SH-SY5Y (cell line): ENCODE results near the gene LIX1.

Experiments
- GATA2 ChIP-seq: IDR thresholded peaks from 2 replicates; pipeline ENCODE4 v1.6.1; 2011; ENCODE audit warnings: mild to moderate bottlenecking, low read depth, low read length
- GATA3 ChIP-seq: IDR thresholded peaks from 2 replicates; pipeline ENCODE4 v1.6.1; 2011; ENCODE audit warnings: low read depth, mild to moderate bottlenecking, low read length, moderate library complexity

LIX1 gene

DNA sequence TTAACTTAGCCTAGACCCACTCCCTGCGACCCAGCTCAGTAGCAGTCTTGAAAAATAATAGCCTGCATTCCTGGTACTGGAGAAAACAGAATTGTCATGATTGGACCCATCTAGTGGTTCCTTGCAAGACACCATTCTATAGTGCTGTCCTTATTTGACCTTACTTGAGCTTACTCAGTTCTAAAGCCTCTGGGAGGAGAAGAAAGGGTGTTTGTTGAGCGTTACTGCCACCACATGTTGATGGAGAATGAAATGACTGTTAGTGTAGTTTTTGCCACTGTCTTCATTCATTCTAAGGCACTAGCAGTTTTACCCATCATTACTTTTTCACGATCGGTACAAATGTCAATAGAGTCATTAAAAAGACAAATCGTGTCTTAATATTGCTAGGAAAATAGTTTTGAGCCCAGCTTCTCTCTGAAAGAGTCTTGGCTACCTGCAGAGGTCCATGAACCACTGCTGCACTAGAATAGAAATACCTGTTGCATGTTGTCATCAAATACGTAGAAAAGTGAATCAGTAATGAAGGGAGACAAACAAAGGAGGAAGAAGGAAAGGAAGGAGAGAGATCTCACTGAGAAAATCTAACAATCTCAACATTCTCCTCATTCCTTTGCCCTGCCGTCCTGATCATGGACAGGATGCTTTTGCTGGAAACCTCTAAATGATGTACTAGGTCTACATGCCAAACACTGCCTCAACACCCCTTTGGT lies 96.0 kb downstream of the LIX1 start:
- TF ChIP-seq GATA3 (no peak), GATA2 (no peak)

GRCh38 chr5:97044052-97044451 lies 98.4 kb downstream of the LIX1 start:
- TF ChIP-seq GATA3, result no peak

GRCh38 chr5:97043511-97043910 lies 98.9 kb downstream of the LIX1 start:
- TF ChIP-seq GATA2, result no peak
- TF ChIP-seq GATA3, result no peak

DNA sequence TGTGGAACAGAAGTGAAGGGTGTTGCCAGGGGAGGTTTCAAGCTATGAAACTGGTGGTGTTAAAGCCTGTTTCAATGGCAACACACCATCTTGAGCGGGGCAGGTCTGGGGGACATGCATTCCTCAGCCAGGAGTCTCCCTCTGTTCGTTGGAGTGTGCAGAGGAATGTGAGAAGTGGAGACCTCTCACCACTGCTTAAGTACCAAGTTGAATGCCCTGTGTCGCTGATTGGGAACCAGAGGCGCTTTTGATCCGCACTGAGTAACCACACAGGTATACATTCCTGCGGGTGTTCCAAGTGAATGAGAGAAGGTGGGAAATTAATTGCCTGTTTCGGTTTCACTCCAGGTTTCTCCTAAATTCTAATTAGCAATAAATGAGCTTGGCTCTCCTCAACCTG lies 99.4 kb downstream of the LIX1 start:
- TF ChIP-seq GATA2 (no peak), GATA3 (no peak)
